Ammon's horn (tissue), 1 donor: ENCODE data around the gene ADARB2.

Experiments
- DNase-seq: peaks from one replicate; pipeline ENCODE4 v3.0.0-alpha.2; 2016; ENCODE audit warnings: low spot score

ADARB2 gene

DNA sequence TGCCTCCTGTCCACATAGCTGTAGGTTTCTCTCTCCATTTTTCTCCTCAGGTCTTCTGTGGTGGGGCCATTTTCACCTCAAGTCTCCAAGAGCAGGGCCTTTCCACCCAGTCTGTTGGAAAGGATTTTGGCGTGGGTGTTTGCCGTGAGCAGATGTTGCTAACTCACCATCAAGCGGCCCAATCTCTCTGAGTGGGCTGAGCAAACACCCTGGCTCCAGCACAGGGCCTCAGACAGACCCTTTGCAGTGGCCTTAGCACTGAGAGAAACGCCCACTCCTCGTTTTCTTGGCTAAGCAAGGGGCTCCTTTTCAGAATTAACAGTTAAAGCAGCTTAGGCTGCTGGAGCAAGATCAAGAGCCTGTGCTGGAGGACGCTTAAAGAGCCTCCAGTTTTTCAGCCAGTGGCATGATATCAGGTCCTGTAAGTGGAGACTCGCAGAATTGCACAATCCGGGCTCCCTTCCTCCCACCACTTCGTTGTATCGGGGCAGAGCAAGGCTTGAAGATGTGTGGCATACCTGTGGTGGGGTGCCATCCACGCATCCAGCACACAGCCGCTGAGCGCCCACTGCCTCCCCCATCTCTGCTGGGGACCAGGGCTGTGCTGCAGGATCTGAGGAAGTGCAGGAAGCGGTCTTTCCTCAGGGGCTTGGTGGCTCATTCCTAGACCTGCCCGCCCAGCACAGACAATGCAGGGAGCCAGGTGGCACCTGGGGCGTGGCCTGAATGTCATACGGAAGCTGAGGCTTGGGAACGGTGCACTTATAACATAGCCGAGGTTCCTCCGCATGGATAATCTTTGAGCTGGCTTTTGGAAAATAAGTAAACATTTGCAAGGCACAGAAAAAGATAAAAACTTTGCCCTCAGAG lies 142.7 kb downstream of the ADARB2 start:
- DNase-seq: no peak

DNA sequence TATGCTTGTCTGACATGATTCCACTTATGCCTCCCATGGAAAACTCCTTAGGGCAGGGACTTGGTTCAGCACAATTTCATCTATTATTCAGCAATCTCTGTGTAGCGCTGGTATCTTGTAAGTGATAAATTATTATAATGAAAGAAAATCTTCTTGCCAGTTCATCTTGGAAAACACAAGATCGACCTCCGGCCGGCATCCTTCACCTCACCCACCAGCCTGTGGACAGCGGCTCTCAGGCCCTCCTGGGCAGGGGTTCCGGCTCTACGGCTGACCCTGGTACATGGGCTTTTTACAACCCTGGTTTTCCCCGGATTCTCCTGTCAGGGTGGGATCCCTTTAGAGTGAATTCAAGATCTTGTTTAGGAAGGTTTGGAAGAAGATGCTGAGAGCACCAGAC lies 145.6 kb downstream of the ADARB2 start:
- no peak for DNase-seq

DNA sequence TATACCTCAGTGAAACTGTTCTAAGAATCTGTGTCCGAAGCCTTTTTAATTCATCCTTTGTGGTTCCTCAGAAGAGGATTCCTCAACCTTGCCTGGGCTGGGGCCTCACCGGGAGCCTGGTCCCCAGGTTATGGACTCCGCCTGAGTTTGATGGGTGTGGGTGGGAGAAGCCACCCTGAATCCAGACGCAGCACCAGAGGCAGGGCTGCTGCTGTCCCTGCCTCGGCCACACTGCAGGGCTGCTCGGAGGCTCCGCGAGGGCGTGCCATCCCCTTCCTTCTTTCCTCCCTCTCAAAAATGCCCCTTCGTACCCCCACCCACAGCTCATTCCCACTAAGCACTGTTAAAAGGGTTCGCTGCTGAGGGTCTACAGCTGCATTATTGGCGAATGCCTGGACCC lies 146.3 kb downstream of the ADARB2 start:
- DNase-seq: no peak

DNA sequence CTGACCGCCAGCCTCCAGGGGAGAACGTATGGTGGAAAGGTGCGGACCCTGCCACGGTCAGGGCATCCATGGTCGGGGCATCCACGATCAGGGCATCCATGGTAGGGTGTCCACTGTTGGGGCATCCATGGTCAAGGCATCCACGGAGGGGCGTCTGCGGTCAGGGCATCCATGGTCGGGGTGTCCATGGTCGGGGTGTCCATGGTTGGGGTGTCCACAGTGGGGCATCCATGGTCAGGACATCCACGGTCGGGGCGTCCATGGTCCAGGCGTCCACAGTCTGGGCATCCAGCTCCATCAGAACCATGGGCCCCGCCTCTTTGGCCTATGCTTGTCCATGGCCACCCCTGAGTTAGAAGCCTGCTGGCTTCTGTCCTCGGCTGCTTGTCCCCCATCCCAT lies 148.1 kb downstream of the ADARB2 start:
- DNase-seq: no peak

DNA sequence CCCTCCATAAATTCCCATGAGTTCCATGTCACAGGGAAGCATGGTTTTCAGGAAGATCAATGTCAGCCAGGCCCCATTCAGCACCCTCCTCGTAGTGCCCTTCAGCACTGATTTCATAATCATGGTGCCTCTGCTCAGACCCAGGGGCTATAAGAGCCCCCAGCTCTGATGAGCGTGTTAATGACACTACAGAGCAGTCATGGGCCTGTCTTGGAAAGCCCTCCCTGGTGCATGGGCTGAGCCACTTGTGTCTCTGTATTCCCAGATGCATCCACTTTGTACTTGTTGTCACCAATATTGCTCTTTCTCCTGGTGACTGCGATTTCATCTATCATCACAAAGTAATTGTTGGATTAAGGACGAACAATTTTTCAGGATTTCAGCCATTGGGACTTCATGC lies 154.6 kb downstream of the ADARB2 start:
- no peak for DNase-seq

DNA sequence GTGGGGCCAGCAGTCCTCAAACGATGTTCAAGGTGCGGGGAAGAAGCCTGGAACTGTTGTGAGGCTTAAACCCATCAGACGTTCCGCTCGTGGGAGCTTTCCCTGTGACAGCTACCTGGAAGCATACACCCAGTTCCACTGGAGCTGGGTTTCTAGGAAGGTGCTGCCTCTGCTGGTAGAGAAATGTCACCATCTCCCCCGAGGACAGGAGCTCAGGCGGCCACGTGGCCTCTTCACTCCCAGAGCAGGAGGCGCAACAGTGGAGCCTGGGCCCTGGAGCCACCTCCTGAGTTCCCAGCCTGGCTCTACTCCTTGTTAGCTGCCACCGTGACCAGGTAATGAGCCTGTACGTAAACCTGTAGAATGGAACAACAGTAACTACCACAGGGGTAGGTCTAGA lies 156.1 kb downstream of the ADARB2 start:
- DNase-seq: no peak

DNA sequence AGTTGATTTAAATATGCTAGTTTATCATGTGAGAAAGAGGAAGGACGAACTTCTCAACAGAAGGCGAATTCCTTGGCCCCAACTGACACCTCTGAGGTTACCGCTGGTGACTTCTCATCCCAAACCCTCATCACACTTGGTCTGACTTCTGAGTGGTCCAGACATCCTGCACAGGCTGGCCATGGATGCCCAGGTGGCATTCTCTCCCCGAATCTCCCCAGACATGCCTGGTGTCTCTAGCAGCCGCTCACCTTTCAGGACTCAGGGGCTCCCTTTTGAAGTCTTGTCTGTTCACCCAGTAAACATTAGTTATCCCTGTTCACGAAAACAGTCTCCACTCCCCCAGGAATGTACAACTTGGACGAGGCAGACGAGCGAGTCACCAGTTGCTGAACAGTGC lies 157.7 kb downstream of the ADARB2 start:
- no peak for DNase-seq

DNA sequence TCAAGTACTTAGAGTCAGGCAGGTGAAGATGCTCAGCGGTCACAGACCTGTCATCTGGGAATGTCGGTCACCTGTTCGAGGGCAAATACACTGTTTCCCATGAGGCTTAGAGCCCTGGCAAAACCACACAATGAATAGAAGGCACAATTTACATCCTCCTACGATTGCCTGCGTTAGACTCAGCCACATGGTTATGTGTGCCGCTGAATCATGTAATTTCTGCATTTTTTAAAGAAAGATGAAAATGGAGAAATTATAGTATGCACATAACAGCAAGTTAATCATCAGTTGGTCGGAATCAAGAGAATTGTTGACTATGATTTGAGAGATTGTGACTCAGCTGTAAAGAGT lies 158.2 kb downstream of the ADARB2 start:
- DNase-seq: peak; percentile 8

DNA sequence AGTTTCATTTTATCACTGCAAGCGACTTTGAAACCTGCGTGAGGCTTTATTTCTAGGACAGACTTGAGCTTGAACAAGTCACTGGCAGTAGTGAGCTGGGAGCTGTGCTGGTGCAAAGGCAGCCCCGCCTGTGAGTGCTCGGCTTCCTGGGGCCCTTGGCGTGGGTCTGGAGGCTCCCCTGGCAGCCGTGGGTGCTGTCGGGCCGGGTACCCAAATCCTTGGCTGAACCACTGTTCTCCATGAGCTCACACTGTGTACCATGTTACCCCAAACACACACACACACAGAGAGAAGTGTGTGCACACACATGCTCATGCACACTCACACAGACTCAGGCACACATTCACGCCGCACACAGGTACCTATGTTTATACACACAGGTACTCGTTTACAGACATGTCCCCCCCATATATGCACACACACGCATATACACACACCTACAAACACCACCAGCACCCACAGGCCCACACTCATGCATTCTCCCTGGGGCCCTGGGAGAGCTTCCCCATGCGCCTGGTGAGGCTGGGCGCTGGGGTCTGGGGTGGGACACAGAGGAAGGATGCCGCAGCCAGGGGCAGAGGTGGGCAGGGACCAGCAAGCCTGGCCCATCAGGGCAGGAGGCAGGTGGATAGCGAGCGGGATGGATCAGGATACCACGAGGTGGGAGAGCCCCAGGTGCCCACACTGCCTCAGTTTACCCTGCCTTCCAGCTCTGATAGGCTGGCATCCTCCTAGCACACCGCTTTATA lies 158.8 kb downstream of the ADARB2 start:
- DNase-seq: no peak

DNA sequence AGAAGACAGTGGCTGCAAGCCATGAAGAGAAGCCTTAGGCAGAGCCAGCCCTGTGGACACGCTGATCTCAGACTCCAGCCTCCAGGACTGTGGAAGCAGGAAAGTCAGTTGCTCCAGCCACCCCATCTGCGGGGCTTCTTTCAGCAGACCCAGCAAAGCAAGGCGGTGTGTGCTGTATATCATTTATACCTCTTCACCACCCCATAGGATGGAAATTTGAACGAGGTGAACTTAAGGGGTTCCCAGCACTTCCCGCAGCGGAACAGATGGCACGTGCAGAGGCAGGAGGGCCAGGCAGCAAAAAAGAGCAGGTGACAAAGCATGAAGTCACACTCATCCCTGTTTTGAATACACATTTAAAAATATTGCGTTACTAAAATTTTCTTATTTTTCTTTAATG lies 159.4 kb downstream of the ADARB2 start:
- no peak for DNase-seq

DNA sequence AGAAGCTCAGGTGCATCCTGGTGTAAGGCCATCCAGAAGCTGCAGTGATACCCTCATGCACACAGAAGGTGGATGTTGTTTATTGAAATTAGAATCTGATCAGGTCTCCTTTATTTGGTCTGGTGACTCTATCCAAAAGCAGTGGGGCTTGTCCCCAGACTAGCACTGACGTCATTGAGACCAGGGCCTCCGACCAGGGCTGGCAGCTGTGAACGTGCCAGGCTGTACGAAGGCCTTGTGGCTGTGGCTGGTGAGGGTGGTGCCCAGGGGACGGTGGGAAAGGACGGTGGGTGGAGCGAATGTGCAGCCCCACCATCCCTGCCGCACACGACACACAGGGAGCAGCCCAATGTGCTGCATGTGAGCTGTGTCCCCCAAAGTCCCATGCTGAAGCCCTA lies 160.0 kb downstream of the ADARB2 start:
- DNase-seq: no peak

DNA sequence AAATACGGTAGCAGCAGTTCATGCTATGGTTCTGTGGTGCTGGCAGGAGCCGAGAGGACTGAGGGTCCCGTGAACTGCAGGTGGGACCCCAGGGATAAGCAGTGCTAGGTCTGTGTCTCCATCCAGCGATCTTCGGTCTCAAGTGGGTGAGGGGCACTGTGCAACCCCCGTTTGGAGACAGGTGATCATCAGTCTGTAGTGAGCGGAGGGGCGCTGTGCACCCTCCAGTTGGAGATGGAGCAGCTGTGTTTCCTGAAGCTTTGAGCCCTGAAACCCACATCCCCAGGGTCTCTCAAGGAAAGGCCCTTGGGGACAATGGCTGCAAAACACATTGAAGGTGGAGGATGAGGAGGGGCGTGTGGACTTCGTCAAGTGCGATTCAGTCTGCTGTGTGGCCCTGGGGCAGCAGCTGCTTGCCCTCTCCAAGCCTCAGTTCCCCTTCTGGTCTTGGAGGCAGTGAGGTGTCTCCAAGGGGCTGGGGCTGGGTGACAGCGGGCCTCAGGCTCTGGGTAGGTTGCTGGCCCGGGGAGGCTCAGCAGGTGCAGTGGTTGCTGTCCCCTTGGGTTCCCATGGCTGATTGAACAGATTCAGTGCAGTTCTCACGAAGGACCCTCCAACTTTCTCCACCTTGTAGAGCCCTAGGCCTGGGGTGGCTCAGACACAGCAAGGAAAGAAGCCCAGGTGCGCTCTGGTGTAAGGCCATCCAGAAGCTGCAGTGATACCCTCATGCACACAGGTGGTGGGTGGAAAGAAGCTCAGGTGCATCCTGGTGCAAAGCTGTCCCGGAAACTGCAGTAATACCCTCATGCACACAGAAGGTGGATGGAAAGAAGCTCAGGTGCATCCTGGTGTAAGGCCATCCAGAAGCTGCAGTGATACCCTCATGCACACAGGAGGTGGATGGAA lies 160.6 kb downstream of the ADARB2 start:
- no peak for DNase-seq

DNA sequence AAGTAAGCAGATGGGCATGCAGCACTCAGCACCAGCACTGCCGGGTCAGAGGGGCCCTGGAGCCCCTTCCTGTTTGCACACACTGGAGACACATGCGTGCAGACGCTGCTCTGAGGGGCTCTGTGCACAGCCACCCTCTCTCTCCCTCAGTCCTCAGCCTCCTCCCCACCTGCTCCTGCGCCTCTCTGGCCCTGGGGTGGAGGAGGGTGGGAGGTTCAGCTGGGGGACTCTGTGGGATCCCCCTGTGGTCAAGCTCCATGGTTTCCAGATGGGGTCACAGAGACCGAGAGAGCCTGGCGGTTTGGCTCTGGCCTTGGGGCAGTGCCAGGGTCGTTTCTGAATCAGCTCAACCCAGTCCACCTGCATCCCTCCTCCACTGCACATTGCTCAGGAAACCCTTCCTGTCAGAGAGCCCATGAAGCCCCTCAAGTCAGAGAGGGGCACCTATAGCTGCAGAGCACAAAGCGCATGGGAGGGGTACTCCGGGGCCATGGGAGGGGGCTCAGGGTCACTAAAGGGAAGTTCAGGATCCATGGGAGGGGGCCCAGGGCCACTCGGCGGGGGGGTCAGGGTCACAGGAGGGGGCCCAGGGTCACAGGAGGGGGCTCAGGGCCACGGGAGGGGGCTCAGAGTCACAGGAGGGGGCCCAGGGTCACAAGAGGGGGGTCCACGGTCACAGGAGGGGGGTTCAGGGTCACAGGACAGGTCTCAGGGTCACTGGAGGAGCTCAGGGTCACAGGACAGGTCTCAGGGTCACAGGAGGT lies 161.7 kb downstream of the ADARB2 start:
- DNase-seq: no peak

DNA sequence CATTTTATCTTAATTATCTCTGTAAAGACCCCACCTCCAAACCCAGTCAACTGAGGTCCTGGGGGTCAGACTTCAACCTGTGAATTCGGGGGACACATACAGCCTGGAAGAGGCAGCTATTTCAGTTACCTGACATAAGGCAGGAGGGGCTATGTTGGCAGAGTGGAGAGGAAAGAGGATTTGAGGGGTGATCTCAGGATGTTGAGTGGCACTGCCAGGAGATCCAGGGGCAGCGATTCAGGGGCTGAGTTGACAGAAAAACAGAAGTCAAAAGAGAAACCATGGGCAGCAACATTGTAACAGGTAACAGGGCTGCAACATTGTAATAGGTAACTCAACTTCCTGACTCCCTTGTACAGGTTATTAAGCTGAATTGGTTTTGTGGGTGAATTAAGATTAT lies 162.6 kb downstream of the ADARB2 start:
- no peak for DNase-seq

DNA sequence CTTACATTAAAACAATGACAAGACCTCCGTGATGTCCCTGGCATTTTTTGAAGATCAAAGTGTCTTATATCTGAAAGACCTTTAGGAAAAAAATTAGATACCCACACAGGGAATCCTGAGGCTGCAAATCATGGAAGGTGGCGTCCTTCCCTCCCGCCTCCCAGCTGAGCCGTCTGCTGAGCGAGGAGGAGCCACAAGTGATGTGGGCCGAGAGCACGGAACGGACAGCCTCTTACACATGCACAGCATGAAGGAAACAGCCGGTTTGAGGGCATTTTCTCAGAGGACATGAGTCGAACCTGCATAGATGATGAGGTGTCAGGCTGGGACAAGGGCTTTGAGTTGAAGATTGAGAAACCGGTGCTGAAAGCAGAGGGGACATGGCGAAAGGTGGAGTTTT lies 163.3 kb downstream of the ADARB2 start:
- no peak for DNase-seq

DNA sequence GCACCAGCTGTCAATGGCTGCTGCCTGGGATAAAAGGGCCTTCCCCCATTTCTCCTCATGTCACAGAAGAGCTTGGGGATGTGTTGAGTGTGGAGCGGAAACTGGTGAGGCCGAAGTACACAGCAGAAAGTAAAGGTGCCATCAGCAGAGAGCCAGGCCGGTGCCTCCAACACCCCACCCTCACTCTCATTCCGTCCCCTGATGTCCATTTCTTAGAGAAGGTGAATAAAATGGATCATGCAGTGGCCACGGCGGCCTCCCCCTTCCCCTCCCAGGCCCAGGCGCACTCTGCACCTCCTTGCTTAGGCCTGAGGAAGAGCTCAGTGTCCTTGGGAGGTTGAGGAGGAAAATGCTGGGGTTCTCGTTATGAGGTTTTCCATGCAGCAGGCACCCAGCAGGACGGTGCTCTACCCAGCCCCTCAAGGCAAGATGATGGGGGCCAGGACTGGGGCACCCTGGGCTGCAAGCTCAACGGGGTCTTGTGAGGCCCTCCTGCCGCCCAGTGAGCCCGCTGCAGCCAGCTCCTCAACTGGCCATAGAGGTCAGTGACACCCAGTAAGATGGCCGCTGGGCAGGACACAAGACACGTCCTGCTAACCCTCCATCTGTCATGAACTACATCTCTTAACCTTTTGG lies 163.9 kb downstream of the ADARB2 start:
- no peak for DNase-seq

DNA sequence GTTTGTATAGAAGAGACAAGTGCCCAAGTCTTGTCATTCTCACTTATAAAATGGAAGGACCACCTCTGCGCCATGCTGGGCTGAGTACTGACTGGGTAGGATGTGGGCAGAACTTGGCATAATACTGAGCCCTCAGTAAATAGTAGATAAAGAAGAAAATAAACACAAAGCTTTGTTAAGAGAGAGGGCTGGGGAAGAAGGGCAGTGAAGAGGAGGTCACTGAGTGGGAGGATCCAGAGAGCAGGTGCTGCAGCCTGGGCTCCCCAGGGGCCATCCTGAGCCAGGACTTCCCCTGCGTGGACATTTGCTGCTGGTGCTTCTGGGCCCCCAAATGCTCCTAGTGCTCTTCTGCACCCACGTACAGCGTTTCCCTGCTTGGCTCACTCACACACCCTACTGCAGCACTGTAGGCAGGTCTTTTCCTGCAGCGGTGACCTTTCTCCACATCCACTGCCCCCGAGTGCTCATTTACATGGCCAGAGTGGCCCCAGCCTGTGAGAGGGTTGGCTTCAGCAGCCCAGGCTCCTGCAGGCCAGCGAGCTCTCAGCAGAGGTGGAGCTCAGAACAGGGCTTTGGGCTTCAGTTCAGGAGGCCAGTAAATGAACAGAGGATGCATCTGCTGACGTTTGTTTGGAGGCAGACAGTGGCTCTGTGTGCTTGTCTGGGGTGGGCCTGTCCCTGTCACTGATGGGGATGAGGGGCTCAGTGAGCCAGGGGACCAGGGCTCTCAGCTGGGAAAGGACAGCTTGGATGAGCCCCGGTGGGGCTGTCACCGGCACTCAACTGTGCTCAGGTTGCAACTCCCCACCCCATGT lies 164.6 kb downstream of the ADARB2 start:
- no peak for DNase-seq

DNA sequence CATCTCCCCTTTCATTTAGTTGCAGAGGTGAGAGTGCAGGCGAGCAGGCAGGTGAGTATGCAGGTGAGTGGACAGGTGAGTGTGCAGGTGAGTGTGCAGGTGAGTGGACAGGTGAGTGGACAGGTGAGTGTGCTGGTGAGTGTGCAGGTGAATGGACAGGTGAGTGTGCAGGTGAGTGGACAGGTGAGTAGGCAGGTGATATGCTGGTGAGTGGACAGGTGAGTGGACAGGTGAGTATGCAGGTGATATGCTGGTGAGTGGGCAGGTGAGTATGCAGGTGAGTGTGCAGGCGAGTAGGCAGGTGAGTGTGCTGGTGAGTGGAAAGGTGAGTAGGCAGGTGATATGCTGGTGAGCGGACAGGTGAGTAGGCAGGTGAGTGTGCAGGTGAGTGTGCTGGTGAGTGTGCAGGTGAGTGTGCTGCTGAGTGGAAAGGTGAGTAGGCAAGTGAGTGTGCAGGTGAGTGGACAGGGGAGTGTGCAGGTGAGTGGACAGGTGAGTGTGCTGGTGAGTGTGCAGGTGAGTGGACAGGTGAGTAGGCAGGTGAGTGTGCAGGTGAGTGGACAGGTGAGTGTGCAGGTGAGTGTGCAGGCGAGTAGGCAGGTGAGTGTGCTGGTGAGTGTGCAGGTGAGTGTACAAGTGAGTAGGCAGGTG lies 165.6 kb downstream of the ADARB2 start:
- no peak for DNase-seq

DNA sequence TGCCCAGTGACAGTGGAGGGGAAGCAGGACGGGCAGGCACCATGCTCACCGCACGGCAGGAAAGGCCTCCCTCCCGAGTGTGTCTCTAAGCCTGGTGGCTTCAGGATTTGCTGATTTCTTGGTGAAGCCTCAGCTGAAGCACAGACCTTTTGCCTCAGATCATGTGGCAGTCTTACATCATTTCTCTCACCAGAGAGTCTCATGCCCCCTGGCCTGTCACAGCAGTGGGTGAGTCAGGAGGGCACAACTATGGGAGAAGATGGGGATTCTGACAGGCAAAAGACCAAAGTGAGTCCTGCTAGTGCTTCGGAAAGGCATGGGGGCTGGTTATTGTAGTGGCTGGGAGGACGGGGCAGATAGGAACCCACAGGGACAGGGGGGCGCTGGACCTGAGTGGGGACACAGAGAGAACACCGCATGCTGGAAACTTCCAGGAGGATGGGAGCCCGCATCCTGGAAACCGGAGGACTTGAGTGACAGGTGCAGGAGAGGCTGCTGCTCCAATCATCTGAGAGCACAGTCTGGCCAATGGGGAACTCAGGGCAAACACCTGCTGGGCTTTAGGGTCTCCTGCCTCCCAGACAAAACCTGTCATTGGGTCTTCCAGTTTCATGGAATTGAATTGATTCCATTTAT lies 166.8 kb downstream of the ADARB2 start:
- DNase-seq: no peak
